ENCODE results near the gene RASA4.
"Not testable (repeated sequence)": the region's sequence is repeated elsewhere in the genome, so short reads cannot be mapped to it uniquely, and the experiment has no call there.

The RASA4 gene

GRCh38 chr7:102616507-102617125 lies at the start of gene RASA4:
TSS of gene RASA4 (minus strand) at chr7:102616756. CDS start at chr7:102616689, 67 bp downstream.
- H3K4me3 ChIP-seq; DNase-seq (ENCODE audit: low read depth, low spot score); H3K36me3 ChIP-seq (ENCODE audit: insufficient read depth, low read length); H3K9ac ChIP-seq (ENCODE audit: insufficient read length); H3K27ac ChIP-seq; H3K9me3 ChIP-seq (ENCODE audit: low read depth, low read length): not testable (repeated sequence)

GRCh38 chr7:102664765-102665164 lies 48.2 kb upstream of the RASA4 start:
- not testable (repeated sequence) for H3K36me3 ChIP-seq (ENCODE audit: insufficient read depth, low read length); H3K9me3 ChIP-seq (ENCODE audit: low read depth, low read length); H3K4me3 ChIP-seq; DNase-seq (ENCODE audit: low read depth, low spot score); H3K9ac ChIP-seq (ENCODE audit: insufficient read length); H3K27ac ChIP-seq

- not testable (repeated sequence) for DNase-seq (ENCODE audit: low read depth, low spot score); H3K27ac ChIP-seq; H3K9ac ChIP-seq (ENCODE audit: insufficient read length); H3K36me3 ChIP-seq (ENCODE audit: insufficient read depth, low read length); H3K4me3 ChIP-seq; H3K9me3 ChIP-seq (ENCODE audit: low read depth, low read length)
These were observed 33.4 kb upstream of the RASA4 start, which contains the start of gene SPDYE2B for GRCh38 chr7:102649924-102650323. TSS of gene SPDYE2B (plus strand) at chr7:102650319. CDS start at chr7:102652349, 2,030 bp downstream.

- H3K9me3 ChIP-seq (ENCODE audit: low read depth, low read length); H3K9ac ChIP-seq (ENCODE audit: insufficient read length); H3K4me3 ChIP-seq; H3K27ac ChIP-seq; H3K36me3 ChIP-seq (ENCODE audit: insufficient read depth, low read length); DNase-seq (ENCODE audit: low read depth, low spot score): not testable (repeated sequence)
These were observed 31.3 kb upstream of the RASA4 start for GRCh38 chr7:102647813-102648212.

- H3K4me3 ChIP-seq; H3K27ac ChIP-seq; H3K9ac ChIP-seq (ENCODE audit: insufficient read length); H3K9me3 ChIP-seq (ENCODE audit: low read depth, low read length); H3K36me3 ChIP-seq (ENCODE audit: insufficient read depth, low read length); DNase-seq (ENCODE audit: low read depth, low spot score): not testable (repeated sequence)
These were observed 26.8 kb upstream of the RASA4 start for GRCh38 chr7:102643404-102643803.

GRCh38 chr7:102642691-102643090 lies 26.1 kb upstream of the RASA4 start, which contains the start of gene UPK3BL1:
TSS of gene UPK3BL1 (minus strand) at chr7:102642791. CDS start at chr7:102642741, 50 bp downstream.
- not testable (repeated sequence) for H3K27ac ChIP-seq; H3K4me3 ChIP-seq; H3K9me3 ChIP-seq (ENCODE audit: low read depth, low read length); DNase-seq (ENCODE audit: low read depth, low spot score); H3K36me3 ChIP-seq (ENCODE audit: insufficient read depth, low read length); H3K9ac ChIP-seq (ENCODE audit: insufficient read length)

- not testable (repeated sequence) for H3K9me3 ChIP-seq (ENCODE audit: low read depth, low read length); H3K9ac ChIP-seq (ENCODE audit: insufficient read length); H3K36me3 ChIP-seq (ENCODE audit: insufficient read depth, low read length); H3K4me3 ChIP-seq; H3K27ac ChIP-seq; DNase-seq (ENCODE audit: low read depth, low spot score)
These were observed 22.3 kb upstream of the RASA4 start for GRCh38 chr7:102638848-102639247.

- not testable (repeated sequence) for H3K9me3 ChIP-seq (ENCODE audit: low read depth, low read length); H3K27ac ChIP-seq; H3K9ac ChIP-seq (ENCODE audit: insufficient read length); H3K4me3 ChIP-seq; H3K36me3 ChIP-seq (ENCODE audit: insufficient read depth, low read length); DNase-seq (ENCODE audit: low read depth, low spot score)
These were observed 20.4 kb upstream of the RASA4 start for GRCh38 chr7:102636956-102637355.

- not testable (repeated sequence) for H3K27ac ChIP-seq; H3K9ac ChIP-seq (ENCODE audit: insufficient read length); H3K36me3 ChIP-seq (ENCODE audit: insufficient read depth, low read length); H3K4me3 ChIP-seq; H3K9me3 ChIP-seq (ENCODE audit: low read depth, low read length); DNase-seq (ENCODE audit: low read depth, low spot score)
These were observed 18.8 kb upstream of the RASA4 start for GRCh38 chr7:102635354-102635753.

- H3K9ac ChIP-seq (ENCODE audit: insufficient read length); H3K36me3 ChIP-seq (ENCODE audit: insufficient read depth, low read length); H3K27ac ChIP-seq; H3K9me3 ChIP-seq (ENCODE audit: low read depth, low read length); H3K4me3 ChIP-seq; DNase-seq (ENCODE audit: low read depth, low spot score): not testable (repeated sequence)
These were observed 17.7 kb upstream of the RASA4 start for GRCh38 chr7:102634299-102634698.

- DNase-seq (ENCODE audit: low read depth, low spot score); H3K9me3 ChIP-seq (ENCODE audit: low read depth, low read length); H3K27ac ChIP-seq; H3K36me3 ChIP-seq (ENCODE audit: insufficient read depth, low read length); H3K4me3 ChIP-seq; H3K9ac ChIP-seq (ENCODE audit: insufficient read length): not testable (repeated sequence)
These were observed 14.1 kb upstream of the RASA4 start for GRCh38 chr7:102630622-102631021.

GRCh38 chr7:102627271-102627904 lies 10.8 kb upstream of the RASA4 start:
- not testable (repeated sequence) for H3K4me3 ChIP-seq; H3K9ac ChIP-seq (ENCODE audit: insufficient read length); H3K27ac ChIP-seq; H3K36me3 ChIP-seq (ENCODE audit: insufficient read depth, low read length); H3K9me3 ChIP-seq (ENCODE audit: low read depth, low read length); DNase-seq (ENCODE audit: low read depth, low spot score)

- not testable (repeated sequence) for H3K9ac ChIP-seq (ENCODE audit: insufficient read length); H3K27ac ChIP-seq; H3K36me3 ChIP-seq (ENCODE audit: insufficient read depth, low read length); H3K9me3 ChIP-seq (ENCODE audit: low read depth, low read length); H3K4me3 ChIP-seq; DNase-seq (ENCODE audit: low read depth, low spot score)
These were observed 1.6 kb upstream of the RASA4 start for GRCh38 chr7:102618122-102618521.

GRCh38 chr7:102615930-102616329 lies 626 bp downstream of the RASA4 start:
- not testable (repeated sequence) for DNase-seq (ENCODE audit: low read depth, low spot score); H3K9ac ChIP-seq (ENCODE audit: insufficient read length); H3K4me3 ChIP-seq; H3K27ac ChIP-seq; H3K9me3 ChIP-seq (ENCODE audit: low read depth, low read length); H3K36me3 ChIP-seq (ENCODE audit: insufficient read depth, low read length)

GRCh38 chr7:102614873-102615272 lies 1.7 kb downstream of the RASA4 start:
- H3K27ac ChIP-seq; H3K9me3 ChIP-seq (ENCODE audit: low read depth, low read length); H3K4me3 ChIP-seq; DNase-seq (ENCODE audit: low read depth, low spot score); H3K36me3 ChIP-seq (ENCODE audit: insufficient read depth, low read length); H3K9ac ChIP-seq (ENCODE audit: insufficient read length): not testable (repeated sequence)
